ENCODE results near the gene NTRK3.
"Not testable (repeated sequence)": the region's sequence is repeated elsewhere in the genome, so short reads cannot be mapped to it uniquely, and the experiment has no call there.

The NTRK3 gene

GRCh38 chr15:88072598-88073390 is 183.7 kb downstream of the NTRK3 start:
- no peak for DNase-seq (ENCODE audit: low read depth)

GRCh38 chr15:88072133-88072532 is 184.4 kb downstream of the NTRK3 start:
- not testable (repeated sequence) for DNase-seq (ENCODE audit: low read depth)

GRCh38 chr15:88071141-88071540 is 185.4 kb downstream of the NTRK3 start:
- DNase-seq (ENCODE audit: low read depth): no peak

GRCh38 chr15:88069561-88069960 is 187.0 kb downstream of the NTRK3 start:
- no peak for DNase-seq (ENCODE audit: low read depth)

GRCh38 chr15:88067331-88067685 is 189.2 kb downstream of the NTRK3 start:
- no peak for DNase-seq (ENCODE audit: low read depth)

GRCh38 chr15:88066636-88067330 is 189.8 kb downstream of the NTRK3 start:
- DNase-seq (ENCODE audit: low read depth): no peak

- DNase-seq (ENCODE audit: low read depth): no peak
Measured at GRCh38 chr15:88061452-88061851, 195.1 kb downstream of the NTRK3 start.

- DNase-seq (ENCODE audit: low read depth): no peak
Measured at GRCh38 chr15:88060383-88060782, 196.2 kb downstream of the NTRK3 start.

GRCh38 chr15:88057836-88058235 is 198.7 kb downstream of the NTRK3 start:
- no peak for DNase-seq (ENCODE audit: low read depth)

GRCh38 chr15:88049506-88049905 is 207.0 kb downstream of the NTRK3 start:
- DNase-seq (ENCODE audit: low read depth): no peak

GRCh38 chr15:88048755-88049154 is 207.8 kb downstream of the NTRK3 start:
- DNase-seq (ENCODE audit: low read depth): no peak

- DNase-seq (ENCODE audit: low read depth): no peak
Measured at GRCh38 chr15:88048237-88048636, 208.3 kb downstream of the NTRK3 start.

- DNase-seq (ENCODE audit: low read depth): no peak
Measured at GRCh38 chr15:88046576-88047129, 209.9 kb downstream of the NTRK3 start.

GRCh38 chr15:88043396-88043795 is 213.1 kb downstream of the NTRK3 start:
- no peak for DNase-seq (ENCODE audit: low read depth)

- no peak for DNase-seq (ENCODE audit: low read depth)
Measured at GRCh38 chr15:88042047-88042446, 214.5 kb downstream of the NTRK3 start.

GRCh38 chr15:88040516-88040915 is 216.0 kb downstream of the NTRK3 start:
- DNase-seq (ENCODE audit: low read depth): no peak

GRCh38 chr15:88038261-88038660 is 218.3 kb downstream of the NTRK3 start:
- no peak for DNase-seq (ENCODE audit: low read depth)

- no peak for DNase-seq (ENCODE audit: low read depth)
Measured at GRCh38 chr15:88036154-88036839, 220.2 kb downstream of the NTRK3 start.

- no peak for DNase-seq (ENCODE audit: low read depth)
Measured at GRCh38 chr15:88035381-88035780, 221.2 kb downstream of the NTRK3 start.

- DNase-seq (ENCODE audit: low read depth): not testable (repeated sequence)
Measured at GRCh38 chr15:88033421-88033820, 223.1 kb downstream of the NTRK3 start.

GRCh38 chr15:88032787-88033186 is 223.8 kb downstream of the NTRK3 start:
- no peak for DNase-seq (ENCODE audit: low read depth)

GRCh38 chr15:88031461-88031860 is 225.1 kb downstream of the NTRK3 start:
- no peak for DNase-seq (ENCODE audit: low read depth)

- no peak for DNase-seq (ENCODE audit: low read depth)
Measured at GRCh38 chr15:88029696-88030095, 226.8 kb downstream of the NTRK3 start.
